Prostate gland (tissue), 2 donors: Measurements from ENCODE around the gene MEPCE.

Source experiments
- CTCF ChIP-seq, 4 experiments: fragments of 200-600 bp in 2 of 4; fragments of 450-650 bp in 2 of 4; sonication (generic) in 2 of 4; IDR thresholded peaks; 1 replicate in 3 of 4; 2 replicates in 1 of 4; pipeline ENCODE4 v1.5.1; 2016 to 2019; ENCODE audit warnings: antibody characterized with exemption in 4 of 4, mild to moderate bottlenecking in 2 of 4, moderate library complexity in 2 of 4
- POLR2A ChIP-seq: fragments of 450-650 bp; IDR thresholded peaks from one replicate; pipeline ENCODE4 v1.6.1; 2016; ENCODE audit warnings: antibody characterized with exemption, mild to moderate bottlenecking
- POLR2AphosphoS5 ChIP-seq: sonication (generic); formaldehyde crosslinking; IDR thresholded peaks from one replicate; pipeline ENCODE4 v1.6.1; 2017; ENCODE audit warnings: antibody characterized with exemption

DNA sequence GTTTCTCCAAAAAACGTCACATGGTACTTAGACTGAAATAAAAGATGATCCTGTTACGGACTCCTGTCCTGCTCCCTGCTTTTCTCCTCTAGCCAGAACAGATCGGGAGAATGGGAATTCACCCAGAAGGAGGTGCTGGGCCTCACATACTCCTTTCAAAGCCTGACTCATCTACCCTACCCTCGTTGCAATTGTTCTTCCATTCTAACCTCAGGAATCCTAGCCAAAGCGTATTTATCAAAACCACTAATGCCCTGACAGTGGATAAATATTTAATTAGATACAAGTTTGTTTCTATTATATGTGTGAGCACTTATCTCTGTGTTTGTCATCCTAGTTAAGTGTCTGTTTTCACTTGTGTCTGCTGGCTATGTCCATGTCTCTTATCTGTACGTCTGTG, 22.9 kb upstream of the MEPCE start:
- TF ChIP-seq POLR2AphosphoS5 (no peak), POLR2A (no peak), CTCF (IDR thresholded peaks at IDR 0.05) (no peak)
